ENCODE results near the gene UNC5CL. TPM values are rescaled to one million over a fixed set of nuclear protein-coding genes. Genes with fewer than 3 reads are reported as not detected.

The UNC5CL gene
- total and polyA plus RNA-seq, 2 of the 4 experiments (the other 2 are of a cell fraction) = not detected

- CTCF ChIA-PET = interaction anchor here (1.2 kb wide), 1 partner anchor 14 kb away, joined by 3 read pairs; no protein-coding TSS in a partner anchor
- dilution Hi-C loops (cut with HindIII; ENCODE audit: low sequenced_read_pairs, unreplicated experiment) = no loop called here
- no peak for TF ChIP-seq RCOR1 (IDR thresholded peaks at IDR 0.05; ENCODE audit: insufficient replicate concordance, low read length)
- TF ChIP-seq CTCF (conservative IDR thresholded peaks at IDR 0.05; ENCODE audit: low read depth, low read length) = no peak
- no peak for TF ChIP-seq CEBPB (IDR thresholded peaks at IDR 0.05; ENCODE audit: low read depth, low read length)
- no peak for TF ChIP-seq BHLHE40 (IDR thresholded peaks at IDR 0.05; ENCODE audit: low read depth, low read length)
- TF ChIP-seq SMC3 (IDR thresholded peaks at IDR 0.05; ENCODE audit: low read depth, low read length) = no peak
- TF ChIP-seq POLR2A (IDR thresholded peaks at IDR 0.05; ENCODE audit: low read depth, low read length) = no peak
- no peak for TF ChIP-seq CHD1 (IDR thresholded peaks at IDR 0.05; ENCODE audit: low read depth, low read length)
- no peak for TF ChIP-seq ELK1 (IDR thresholded peaks at IDR 0.05; ENCODE audit: borderline replicate concordance, low read depth, low read length)
- TF ChIP-seq FOS (IDR thresholded peaks at IDR 0.05; ENCODE audit: low read depth, low read length) = no peak
- TF ChIP-seq RFX5 (IDR thresholded peaks at IDR 0.05; ENCODE audit: low read depth, low read length) = no peak
- TF ChIP-seq MXI1 (IDR thresholded peaks at IDR 0.05; ENCODE audit: borderline replicate concordance, low read depth, low read length) = no peak
- no peak for TF ChIP-seq MAFK (IDR thresholded peaks at IDR 0.05; ENCODE audit: low read depth, low read length)
- no peak for TF ChIP-seq RAD21 (IDR thresholded peaks at IDR 0.05; ENCODE audit: low read length)
- no peak for TF ChIP-seq MAZ (IDR thresholded peaks at IDR 0.05; ENCODE audit: borderline replicate concordance, low read depth, low read length)
- TF ChIP-seq USF2 (IDR thresholded peaks at IDR 0.05; ENCODE audit: low read depth, low read length) = no peak
Measured at GRCh38 chr6:41042226-41043055, 3.4 kb upstream of the UNC5CL start, which contains the start of gene TSPO2. Gene TSPO2, plus strand, starts transcription at chr6:41042467. Its CDS starts 519 bp downstream, at chr6:41042986.

More at GRCh38 chr6:41042226-41043055, 3.4 kb upstream of the UNC5CL start, which contains the start of gene TSPO2:
- Histone ChIP-seq H3K9ac (ENCODE audit: low read depth, low read length) (no peak within 1 kb of the TSS), H4K5ac (ENCODE audit: low read depth, low read length) (no peak within 1 kb of the TSS), H3K27me3 (ENCODE audit: control insufficient read depth, insufficient read depth, low read length) (peaks cover 11% of the 10 kb centered on the region), H3K4me1 (ENCODE audit: control insufficient read depth, insufficient read depth, low read length) (no peaks in the 10 kb centered on the region), H2BK5ac (ENCODE audit: low read depth, low read length, poor library complexity, severe bottlenecking) (no peak within 1 kb of the TSS), H2AK9ac (replicated peaks; ENCODE audit: low read depth, low read length, poor library complexity) (no peak within 1 kb of the TSS), H3K23ac (ENCODE audit: low read depth, low read length) (no peak within 1 kb of the TSS), H3K9me3 (ENCODE audit: control insufficient read depth, insufficient read depth, low read length) (no peaks in the 10 kb centered on the region), H3K56ac (ENCODE audit: extremely low read depth, insufficient read depth, low read length) (no peak within 1 kb of the TSS), H2BK120ac (ENCODE audit: low read depth, low read length) (no peak within 1 kb of the TSS), H2BK20ac (ENCODE audit: low read depth, low read length) (no peak within 1 kb of the TSS), H4K8ac (ENCODE audit: low read depth in 2 of 2, low read length in 2 of 2) (no peak within 1 kb of the TSS), H3K4ac (ENCODE audit: low read depth, low read length) (no peak within 1 kb of the TSS), H3K4me3 (ENCODE audit: insufficient read depth, low read depth, low read length) (no peak within 1 kb of the TSS), H3K79me1 (ENCODE audit: low read depth in 1 of 2, low read length in 2 of 2) (no peaks in the 10 kb centered on the region), H2AK5ac (ENCODE audit: low read depth, low read length) (no peak within 1 kb of the TSS), H3K9me1 (ENCODE audit: insufficient read depth, low read length) (no peaks in the 10 kb centered on the region), H3K4me2 (ENCODE audit: low read depth, low read length) (no peak within 1 kb of the TSS), H4K20me1 (ENCODE audit: insufficient read depth, low read length) (no peaks in the 10 kb centered on the region), H3K27ac (ENCODE audit: insufficient read depth, low read length) (no peak within 1 kb of the TSS), H2AFZ (replicated peaks; ENCODE audit: low read length, poor library complexity) (no peak within 1 kb of the TSS), H4K91ac (ENCODE audit: insufficient read depth, low read depth, low read length) (no peak within 1 kb of the TSS), H3K18ac (ENCODE audit: low read depth, low read length) (no peak within 1 kb of the TSS), H3K14ac (replicated peaks; ENCODE audit: low read depth, low read length) (no peak within 1 kb of the TSS), H3K36me3 (ENCODE audit: control insufficient read depth, insufficient read depth, low read length) (no peaks in the 10 kb centered on the region), H2BK15ac (ENCODE audit: low read depth, low read length) (no peak within 1 kb of the TSS)
- 74% methylated on average over 9 of the region's 10 CpGs; no CpG with 5 or more reads in 1 of the 2 experiments for WGBS, 2 experiments (ENCODE audit: extremely low coverage in 2 of 2, insufficient read length in 1 of 2)
- ATAC-seq (ENCODE audit: low read depth) = no peak
- POLR2A ChIA-PET (ENCODE audit: unreplicated experiment) = no interaction called here
- DNase-seq = no peak
- intact Hi-C loops (cut with micrococcal nuclease) = no loop called here
- BruUV-seq (replicated peaks) = no TSS peak
- in situ Hi-C loops (cut with MboI; ENCODE audit: low sequenced_read_pairs) = loop anchor here (25.0 kb wide), 2 partner anchors 1055 to 1680 kb away; no protein-coding TSS in a partner anchor

Measured in IMR-90 (cell line).